ENCODE results near the gene RXRB. TPM values are rescaled to one million over a fixed set of nuclear protein-coding genes. Genes with fewer than 3 reads are reported as not detected.
A peak's percentile ranks its signal among the peaks of the same experiment; 100 is the strongest.

The RXRB gene
- total RNA-seq, 1 experiment from 2014 or later = 25.9 TPM

- no peak overlapping the region for H3K27ac ChIP-seq
- DNase-seq = no peak
- no peaks in the 10 kb centered on the region for H3K36me3 ChIP-seq
- no peak overlapping the region for H3K4me3 ChIP-seq
- H3K4me1 ChIP-seq = peaks cover 5% of the 10 kb centered on the region
- no peaks in the 10 kb centered on the region for H3K27me3 ChIP-seq
- no peaks in the 10 kb centered on the region for H3K9me3 ChIP-seq (replicated peaks)
These were observed 16.8 kb upstream of the RXRB start for GRCh38 chr6:33217246-33217645.

DNA sequence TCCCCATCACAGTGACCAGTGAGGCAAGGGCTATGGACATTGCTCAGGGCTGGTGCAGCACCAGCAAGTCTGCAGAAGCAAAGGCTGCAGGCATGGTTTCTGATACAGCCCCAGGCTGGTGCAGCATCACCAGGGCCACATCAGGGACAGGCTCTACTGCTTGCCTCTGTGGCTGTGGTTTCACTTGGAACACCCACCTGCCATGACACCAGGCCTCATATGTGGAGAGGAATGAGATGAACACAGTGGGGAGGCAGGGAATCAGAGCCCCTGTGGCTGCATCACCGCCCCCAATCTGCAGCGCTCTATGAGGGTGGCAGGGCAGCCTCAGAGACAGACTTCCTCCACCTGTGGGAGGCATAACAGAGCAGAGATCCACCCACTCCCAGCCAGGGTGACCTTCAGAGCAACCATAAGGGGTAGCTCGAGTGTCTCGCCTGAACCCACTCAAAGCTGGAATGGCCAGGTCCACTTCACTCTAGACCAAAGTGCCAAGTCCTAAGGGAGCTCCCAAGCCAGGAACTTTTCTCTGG, 15.7 kb upstream of the RXRB start:
- no peaks in the 10 kb centered on the region for H3K9me3 ChIP-seq (replicated peaks)
- H3K4me3 ChIP-seq = no peak overlapping the region
- peaks cover 6% of the 10 kb centered on the region for H3K4me1 ChIP-seq
- no peaks in the 10 kb centered on the region for H3K27me3 ChIP-seq
- H3K27ac ChIP-seq = no peak overlapping the region
- no peaks in the 10 kb centered on the region for H3K36me3 ChIP-seq
- DNase-seq = no peak

GRCh38 chr6:33215271-33216116, 15.0 kb upstream of the RXRB start:
- H3K9me3 ChIP-seq (replicated peaks) = no peaks in the 10 kb centered on the region
- no peaks in the 10 kb centered on the region for H3K27me3 ChIP-seq
- H3K27ac ChIP-seq = no peak overlapping the region
- DNase-seq = no peak
- no peak overlapping the region for H3K4me3 ChIP-seq
- peaks cover 6% of the 10 kb centered on the region for H3K4me1 ChIP-seq
- no peaks in the 10 kb centered on the region for H3K36me3 ChIP-seq

DNA sequence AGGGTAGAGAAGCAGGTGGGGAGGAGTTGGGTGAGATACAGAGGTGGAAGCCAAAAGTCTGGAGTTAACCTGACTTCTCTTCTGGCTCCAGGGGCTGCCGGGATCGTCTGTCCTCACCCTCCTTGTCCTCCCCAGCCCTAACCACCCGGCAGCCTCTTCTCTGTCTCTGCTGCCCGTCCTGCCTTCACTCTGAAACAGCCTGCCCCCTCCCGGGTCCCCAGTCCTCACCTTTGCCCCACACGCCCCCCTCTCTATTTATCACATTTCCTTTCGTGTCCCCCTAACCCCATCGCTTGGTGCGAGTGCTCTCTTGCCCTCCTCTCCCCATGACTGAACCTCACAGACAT, 13.5 kb upstream of the RXRB start:
- no peaks in the 10 kb centered on the region for H3K36me3 ChIP-seq
- no peak overlapping the region for H3K27ac ChIP-seq
- peaks cover 6% of the 10 kb centered on the region for H3K4me1 ChIP-seq
- H3K4me3 ChIP-seq = peak overlapping the region; percentile 56
- H3K27me3 ChIP-seq = no peaks in the 10 kb centered on the region
- no peaks in the 10 kb centered on the region for H3K9me3 ChIP-seq (replicated peaks)
- no peak for DNase-seq

- peak; percentile 41 to 51 for DNase-seq
- H3K36me3 ChIP-seq = no peaks in the 10 kb centered on the region
- peaks cover 8% of the 10 kb centered on the region for H3K4me1 ChIP-seq
- H3K9me3 ChIP-seq (replicated peaks) = no peaks in the 10 kb centered on the region
- H3K4me3 ChIP-seq = peak overlapping the region; percentile 56
- no peak overlapping the region for H3K27ac ChIP-seq
- H3K27me3 ChIP-seq = no peaks in the 10 kb centered on the region
These were observed 12.9 kb upstream of the RXRB start for GRCh38 chr6:33213166-33213988.

DNA sequence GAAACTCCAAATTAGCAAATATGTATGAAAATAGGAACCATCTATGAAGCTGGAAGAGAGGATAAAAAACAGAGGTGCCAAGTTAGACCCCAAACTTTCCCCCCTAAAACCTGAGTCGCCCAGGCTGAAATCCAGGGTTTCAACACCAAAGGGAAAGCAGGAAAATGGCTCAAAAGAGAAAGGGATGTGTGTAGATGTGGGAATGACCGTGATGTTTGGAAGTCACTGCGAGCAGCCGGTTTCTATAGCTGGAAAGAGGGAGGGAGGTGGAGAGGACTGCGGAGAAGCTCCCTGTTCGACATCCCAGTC, 12.3 kb upstream of the RXRB start:
- peaks cover 8% of the 10 kb centered on the region for H3K4me1 ChIP-seq
- no peak overlapping the region for H3K27ac ChIP-seq
- H3K36me3 ChIP-seq = no peaks in the 10 kb centered on the region
- H3K27me3 ChIP-seq = no peaks in the 10 kb centered on the region
- no peaks in the 10 kb centered on the region for H3K9me3 ChIP-seq (replicated peaks)
- peak overlapping the region; percentile 56 for H3K4me3 ChIP-seq
- no peak for DNase-seq

DNA sequence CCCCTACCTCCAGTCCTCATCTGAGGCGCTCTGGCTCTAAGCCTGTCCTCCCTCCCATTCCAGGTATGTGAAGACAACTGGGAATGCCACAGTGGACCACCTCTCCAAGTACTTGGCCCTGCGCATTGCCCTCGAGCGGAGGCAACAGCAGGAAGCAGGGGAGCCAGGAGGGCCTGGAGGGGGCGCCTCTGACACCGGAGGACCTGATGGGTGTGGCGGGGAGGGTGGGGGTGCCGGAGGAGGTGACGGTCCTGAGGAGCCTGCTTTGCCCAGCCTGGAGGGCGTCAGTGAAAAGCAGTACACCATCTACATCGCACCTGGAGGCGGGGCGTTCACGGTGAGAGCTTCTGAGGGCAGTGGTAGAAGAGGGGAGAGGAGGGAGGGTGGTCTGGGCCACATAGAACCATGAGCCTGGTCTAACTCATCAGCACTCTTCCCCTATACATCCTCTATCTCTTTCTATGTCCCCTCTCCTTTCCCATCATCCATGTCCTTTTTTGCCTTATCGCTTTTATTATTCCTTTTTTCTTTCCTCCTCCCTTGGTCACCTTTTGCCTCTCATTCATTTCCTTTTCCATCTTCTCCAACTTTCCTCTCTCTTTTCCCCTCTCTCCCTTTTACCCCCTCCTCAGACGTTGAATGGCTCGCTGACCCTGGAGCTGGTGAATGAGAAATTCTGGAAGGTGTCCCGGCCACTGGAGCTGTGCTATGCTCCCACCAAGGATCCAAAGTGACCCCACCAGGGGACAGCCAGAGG, 11.4 kb upstream of the RXRB start:
- no peak for DNase-seq
- H3K27ac ChIP-seq = no peak overlapping the region
- no peaks in the 10 kb centered on the region for H3K36me3 ChIP-seq
- H3K4me1 ChIP-seq = peaks cover 9% of the 10 kb centered on the region
- H3K4me3 ChIP-seq = no peak overlapping the region
- no peaks in the 10 kb centered on the region for H3K27me3 ChIP-seq
- no peaks in the 10 kb centered on the region for H3K9me3 ChIP-seq (replicated peaks)

- Histone ChIP-seq H3K9me3 (replicated peaks) (no peaks in the 10 kb centered on the region), H3K36me3 (no peaks in the 10 kb centered on the region), H3K4me3 (no peak overlapping the region), H3K27me3 (no peaks in the 10 kb centered on the region), H3K27ac (no peak overlapping the region), H3K4me1 (peaks cover 13% of the 10 kb centered on the region)
- no peak for DNase-seq
These were observed 10.7 kb upstream of the RXRB start for GRCh38 chr6:33211136-33211535.

DNA sequence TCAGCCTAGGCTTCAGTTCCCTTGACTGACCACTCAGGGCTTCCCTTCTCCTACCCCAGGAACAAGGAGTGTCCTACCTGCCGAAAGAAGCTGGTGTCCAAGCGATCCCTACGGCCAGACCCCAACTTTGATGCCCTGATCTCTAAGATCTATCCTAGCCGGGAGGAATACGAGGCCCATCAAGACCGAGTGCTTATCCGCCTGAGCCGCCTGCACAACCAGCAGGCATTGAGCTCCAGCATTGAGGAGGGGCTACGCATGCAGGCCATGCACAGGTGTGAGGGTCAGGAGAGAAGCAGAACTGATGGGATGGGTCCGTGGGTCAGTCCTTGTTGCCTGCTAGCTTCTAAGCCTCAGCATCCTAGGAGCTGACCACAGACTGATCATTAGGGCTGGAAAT, 9.4 kb upstream of the RXRB start:
- no peaks in the 10 kb centered on the region for H3K36me3 ChIP-seq

GRCh38 chr6:33208091-33208967, 7.9 kb upstream of the RXRB start, which contains the start of gene RING1:
RING1 (plus strand) TSS chr6:33208500; CDS start chr6:33208823, 323 bp downstream.
- peak within 1 kb of the TSS; percentile 75 for H3K4me3 ChIP-seq
- H3K27ac ChIP-seq = peak within 1 kb of the TSS; percentile 70
- DNase-seq = peak; percentile 77
- peaks cover 16% of the 10 kb centered on the region for H3K4me1 ChIP-seq
- peaks cover 9% of the 10 kb centered on the region for H3K36me3 ChIP-seq
- H3K27me3 ChIP-seq = no peaks in the 10 kb centered on the region
- H3K9me3 ChIP-seq (replicated peaks) = no peaks in the 10 kb centered on the region

More for the DNA sequence above, 9.4 kb upstream of the RXRB start:
- H3K27ac ChIP-seq = no peak overlapping the region
- H3K9me3 ChIP-seq (replicated peaks) = no peaks in the 10 kb centered on the region
- DNase-seq = no peak
- no peaks in the 10 kb centered on the region for H3K27me3 ChIP-seq
- H3K4me3 ChIP-seq = no peak overlapping the region
- peaks cover 13% of the 10 kb centered on the region for H3K4me1 ChIP-seq

GRCh38 chr6:33207552-33208090, 7.2 kb upstream of the RXRB start:
- Histone ChIP-seq H3K36me3 (peaks cover 16% of the 10 kb centered on the region), H3K27ac (peak overlapping the region; percentile 70), H3K9me3 (replicated peaks) (no peaks in the 10 kb centered on the region), H3K4me3 (peak overlapping the region; percentile 75), H3K4me1 (peaks cover 15% of the 10 kb centered on the region), H3K27me3 (no peaks in the 10 kb centered on the region)
- peak; percentile 65 to 67 for DNase-seq

GRCh38 chr6:33206864-33207551, 6.5 kb upstream of the RXRB start:
- H3K27me3 ChIP-seq = no peaks in the 10 kb centered on the region
- H3K4me3 ChIP-seq = peak overlapping the region; percentile 75
- H3K9me3 ChIP-seq (replicated peaks) = no peaks in the 10 kb centered on the region
- peaks cover 11% of the 10 kb centered on the region for H3K4me1 ChIP-seq
- no peak for DNase-seq
- H3K36me3 ChIP-seq = peaks cover 22% of the 10 kb centered on the region
- peak overlapping the region; percentile 70 for H3K27ac ChIP-seq

Data from SJCRH30 (cell line).